Neural progenitor cell (in vitro differentiated cells): ENCODE results near the gene OR52E1. TPM values are rescaled to one million over a fixed set of nuclear protein-coding genes. Genes with fewer than 3 reads are reported as not detected.

Source experiments
- DNase-seq: peaks from one replicate; pipeline ENCODE4 v3.0.0-alpha.2; 2016; ENCODE audit warnings: low spot score
- H2AFZ ChIP-seq: fragments of 200-600 bp; sonication (generic); replicated peaks from 2 replicates; pipeline ENCODE4 v1.6.1; 2016; ENCODE audit warnings: antibody characterized with exemption
- H3F3A ChIP-seq: fragments of 200-600 bp; sonication (generic); 2 replicates; pipeline ENCODE4 v1.6.1; 2016; ENCODE audit warnings: antibody characterized with exemption, low read depth
- H3K27ac ChIP-seq: fragments of 200-600 bp; sonication (generic); 2 replicates; pipeline ENCODE4 v1.5.1; 2016; ENCODE audit warnings: mild to moderate bottlenecking
- H3K27me3 ChIP-seq: fragments of 200-600 bp; sonication (generic); 2 replicates; pipeline ENCODE4 v1.6.1; 2016; ENCODE audit warnings: mild to moderate bottlenecking, moderate library complexity
- H3K36me3 ChIP-seq: fragments of 200-600 bp; sonication (generic); 2 replicates; pipeline ENCODE4 v1.5.1; 2016
- H3K4me1 ChIP-seq: fragments of 200-600 bp; sonication (generic); 2 replicates; pipeline ENCODE4 v1.6.1; 2016; ENCODE audit warnings: mixed run types
- H3K4me2 ChIP-seq: fragments of 200-600 bp; sonication (generic); 2 replicates; pipeline ENCODE4 v1.6.1; 2016
- H3K4me3 ChIP-seq: fragments of 200-600 bp; sonication (generic); 2 replicates; pipeline ENCODE4 v1.5.1; 2016
- H3K79me2 ChIP-seq: fragments of 200-600 bp; sonication (generic); 2 replicates; pipeline ENCODE4 v1.6.1; 2016; ENCODE audit warnings: low read depth
- H3K9ac ChIP-seq: fragments of 200-600 bp; sonication (generic); 2 replicates; pipeline ENCODE4 v1.6.1; 2016
- H3K9me3 ChIP-seq: fragments of 200-600 bp; sonication (generic); 2 replicates; pipeline ENCODE4 v1.5.1; 2016; ENCODE audit warnings: low read depth
- H4K20me1 ChIP-seq: fragments of 200-600 bp; sonication (generic); 2 replicates; pipeline ENCODE4 v1.6.1; 2016; ENCODE audit warnings: low read depth
- H3K27ac Mint-ChIP-seq: 3 replicates; pipeline ENCODE4 v1.8.0; 2021; ENCODE audit warnings: mixed read lengths
- H3K27me3 Mint-ChIP-seq: 2 replicates; pipeline ENCODE4 v1.8.0; 2022; ENCODE audit warnings: low read depth, mild to moderate bottlenecking, inconsistent platforms, moderate library complexity, mixed read lengths; ENCODE audit not compliant: insufficient read depth
- H3K36me3 Mint-ChIP-seq: 3 replicates; pipeline ENCODE4 v1.8.0; 2021; ENCODE audit warnings: mixed read lengths
- H3K4me1 Mint-ChIP-seq: 3 replicates; pipeline ENCODE4 v1.8.0; 2021; ENCODE audit warnings: mixed read lengths
- H3K4me3 Mint-ChIP-seq: 3 replicates; pipeline ENCODE4 v1.8.0; 2021; ENCODE audit warnings: mild to moderate bottlenecking, moderate library complexity, mixed read lengths
- H3K9me3 Mint-ChIP-seq: 3 replicates; pipeline ENCODE4 v1.8.0; 2020; ENCODE audit warnings: mixed read lengths
- CTCF ChIP-seq: fragments of 200-600 bp; sonication (generic); IDR thresholded peaks from 2 replicates; pipeline ENCODE4 v1.5.1; 2017; ENCODE audit warnings: antibody characterized with exemption, mild to moderate bottlenecking
- EZH2 ChIP-seq: fragments of 200-600 bp; sonication (generic); IDR thresholded peaks from 2 replicates; pipeline ENCODE4 v1.6.1; 2017; ENCODE audit warnings: antibody characterized with exemption, mild to moderate bottlenecking, moderate library complexity
- EZH2phosphoT487 ChIP-seq: fragments of 200-600 bp; sonication (generic); IDR thresholded peaks from 2 replicates; pipeline ENCODE4 v1.6.1; 2017; ENCODE audit warnings: antibody characterized with exemption
- total RNA-seq: library from RNA; depleted of rRNA; stranded (reverse); fragments of >200 nt; gene quantifications from 2 replicates; pipeline ENCODE4 v1.2.3, GENCODE V29; 2015; ENCODE audit warnings: low replicate concordance

Gene OR52E1
- total RNA-seq, 1 donor from 2014 or later, result not detected

- Histone ChIP-seq H3K79me2 (no peaks in the 10 kb centered on the region), H3K9me3 (no peaks in the 10 kb centered on the region), H3K4me1 (peaks cover 7% of the 10 kb centered on the region), H3K4me2 (peak overlapping the region; percentile 29), H3F3A (peaks cover 3% of the 10 kb centered on the region), H3K27ac (no peak overlapping the region), H3K27me3 (no peaks in the 10 kb centered on the region), H3K9ac (no peak overlapping the region), H2AFZ (no peak overlapping the region), H4K20me1 (no peaks in the 10 kb centered on the region), H3K4me3 (no peak overlapping the region), H3K36me3 (no peaks in the 10 kb centered on the region)
- TF ChIP-seq CTCF (no peak), EZH2 (no peak), EZH2phosphoT487 (no peak)
- Mint-ChIP-seq H3K27ac (no peak overlapping the region), H3K4me3 (no peak overlapping the region), H3K27me3 (no peaks in the 10 kb centered on the region), H3K36me3 (no peaks in the 10 kb centered on the region), H3K9me3 (no peaks in the 10 kb centered on the region), H3K4me1 (peaks cover 3% of the 10 kb centered on the region)
- no peak for DNase-seq
These were observed 19.2 kb downstream of the OR52E1 start for GRCh38 chr11:5088556-5088955.

- Histone ChIP-seq H3K79me2 (no peaks in the 10 kb centered on the region), H3F3A (peaks cover 3% of the 10 kb centered on the region), H3K36me3 (no peaks in the 10 kb centered on the region), H3K4me2 (no peak overlapping the region), H3K4me3 (no peak overlapping the region), H3K27me3 (no peaks in the 10 kb centered on the region), H4K20me1 (no peaks in the 10 kb centered on the region), H3K4me1 (peaks cover 7% of the 10 kb centered on the region), H3K9ac (no peak overlapping the region), H2AFZ (no peak overlapping the region), H3K9me3 (no peaks in the 10 kb centered on the region), H3K27ac (no peak overlapping the region)
- no peak for DNase-seq
- TF ChIP-seq CTCF (no peak), EZH2phosphoT487 (no peak), EZH2 (no peak)
- Mint-ChIP-seq H3K9me3 (no peaks in the 10 kb centered on the region), H3K27me3 (no peaks in the 10 kb centered on the region), H3K27ac (no peak overlapping the region), H3K36me3 (no peaks in the 10 kb centered on the region), H3K4me3 (no peak overlapping the region), H3K4me1 (peaks cover 3% of the 10 kb centered on the region)
These were observed 21.3 kb downstream of the OR52E1 start for GRCh38 chr11:5090668-5091067.

- Mint-ChIP-seq H3K36me3 (no peaks in the 10 kb centered on the region), H3K9me3 (no peaks in the 10 kb centered on the region), H3K27me3 (no peaks in the 10 kb centered on the region), H3K4me3 (no peak overlapping the region), H3K27ac (no peak overlapping the region), H3K4me1 (peaks cover 3% of the 10 kb centered on the region)
- Histone ChIP-seq H3K9me3 (no peaks in the 10 kb centered on the region), H3K9ac (no peak overlapping the region), H3K4me1 (peaks cover 7% of the 10 kb centered on the region), H3F3A (peaks cover 3% of the 10 kb centered on the region), H3K36me3 (no peaks in the 10 kb centered on the region), H3K79me2 (no peaks in the 10 kb centered on the region), H4K20me1 (no peaks in the 10 kb centered on the region), H3K27me3 (no peaks in the 10 kb centered on the region), H3K4me3 (no peak overlapping the region), H2AFZ (no peak overlapping the region), H3K4me2 (no peak overlapping the region), H3K27ac (no peak overlapping the region)
- DNase-seq, result no peak
- no peak for TF ChIP-seq EZH2phosphoT487
- TF ChIP-seq EZH2, result no peak
- no peak for TF ChIP-seq CTCF
These were observed 23.6 kb downstream of the OR52E1 start for GRCh38 chr11:5092821-5093585.
